Common myeloid progenitor, CD34-positive (primary cell): ENCODE results near the gene MICOS13.

Experiments used
- CTCF ChIA-PET: fragments of 350-600 bp; sonication (Branson Sonifier 250); formaldehyde crosslinking; loops from one replicate; lab custom pipeline; 2021; ENCODE audit warnings: antibody characterized with exemption; lab: Charles Lee
- POLR2A ChIA-PET: fragments of 350-600 bp; sonication (Branson Sonifier 250); formaldehyde crosslinking; loops from one replicate; lab custom pipeline; 2021; ENCODE audit warnings: antibody characterized with exemption; lab: Charles Lee
- DNase-seq, 3 donors: peaks; one replicate each; pipeline versions ENCODE4 v3.0.0 to v3.0.0-alpha.2; 2013
- H3K27ac ChIP-seq, 2 experiments: 1 replicate in 1 of 2; 2 replicates in 1 of 2; pipeline ENCODE4 v1.7.0; 2013; ENCODE audit warnings: inconsistent platforms in 2 of 2, low read length in 2 of 2, mild to moderate bottlenecking in 2 of 2, low read depth in 1 of 2, moderate library complexity in 1 of 2; ENCODE audit not compliant: severe bottlenecking in 2 of 2, insufficient read depth in 1 of 2, poor library complexity in 1 of 2
- H3K27me3 ChIP-seq, 5 experiments: replicated peaks in 2 of 5; 1 replicate in 3 of 5; 2 replicates in 2 of 5; pipeline versions ENCODE4 v1.6.1 to v1.7.0; 2013; ENCODE audit warnings: low read length in 4 of 5, mild to moderate bottlenecking in 2 of 5, moderate library complexity in 2 of 5, inconsistent platforms in 1 of 5; ENCODE audit not compliant: insufficient read depth in 5 of 5, control insufficient read depth in 4 of 5
- H3K36me3 ChIP-seq, 4 experiments: 1 replicate in 2 of 4; 2 replicates in 2 of 4; pipeline versions ENCODE4 v1.6.1 to v1.7.0; 2013; ENCODE audit warnings: low read length in 3 of 4, control low read depth in 1 of 4, mild to moderate bottlenecking in 1 of 4; ENCODE audit not compliant: control insufficient read depth in 4 of 4, insufficient read depth in 4 of 4
- H3K4me1 ChIP-seq, 4 experiments: 1 replicate in 3 of 4; 2 replicates in 1 of 4; pipeline versions ENCODE4 v1.6.1 to v1.7.1; 2013; ENCODE audit warnings: low read length in 3 of 4, mild to moderate bottlenecking in 3 of 4, control low read depth in 1 of 4, inconsistent platforms in 1 of 4, moderate library complexity in 1 of 4; ENCODE audit not compliant: control insufficient read depth in 4 of 4, insufficient read depth in 4 of 4; ENCODE audit errors: control extremely low read depth in 1 of 4
- H3K4me3 ChIP-seq, 7 experiments: 1 replicate in 4 of 7; 2 replicates in 3 of 7; pipeline versions ENCODE4 v1.5.1 to v1.7.0; 2013; ENCODE audit warnings: mild to moderate bottlenecking in 7 of 7, low read length in 6 of 7, moderate library complexity in 6 of 7, inconsistent platforms in 2 of 7, low read depth in 2 of 7, control low read depth in 1 of 7; ENCODE audit not compliant: insufficient read depth in 4 of 7, control insufficient read depth in 1 of 7; ENCODE audit errors: extremely low read depth in 1 of 7
- H3K9me3 ChIP-seq, 5 experiments: 1 replicate in 4 of 5; 2 replicates in 1 of 5; pipeline versions ENCODE4 v1.6.1 to v1.7.1; 2013; ENCODE audit warnings: low read length in 4 of 5, mild to moderate bottlenecking in 2 of 5, inconsistent platforms in 1 of 5, low read depth in 1 of 5, moderate library complexity in 1 of 5; ENCODE audit not compliant: control insufficient read depth in 4 of 5, insufficient read depth in 2 of 5; ENCODE audit errors: control extremely low read depth in 1 of 5
- WGBS: methylation state at CpG from one replicate; pipeline ENCODE4 v1.1.5; 2013; ENCODE audit not compliant: insufficient coverage; 5-methylcytosine and 5-hydroxymethylcytosine counted together

MICOS13 gene

GRCh38 chr19:5631567-5632240, 48.6 kb downstream of the MICOS13 start:
- no peaks in the 10 kb centered on the region for H3K9me3 ChIP-seq
- ChIA-PET POLR2A (no interaction called here), CTCF (no interaction called here)
- DNase-seq, result no peak
- peaks cover 16 to 29% (median 26%) of the 10 kb centered on the region in 4 experiments for H3K4me1 ChIP-seq
- no peaks in the 10 kb centered on the region for H3K27me3 ChIP-seq
- peaks cover 4 to 73% (median 33%) of the 10 kb centered on the region in 4 experiments for H3K36me3 ChIP-seq
- 97% methylated on average over 5 of the region's 9 CpGs for WGBS
- H3K4me3 ChIP-seq, result no peak overlapping the region
- peak overlapping the region in 1 of 2 experiments; percentile 27 for H3K27ac ChIP-seq

- peaks cover 6 to 75% (median 41%) of the 10 kb centered on the region in 4 experiments for H3K36me3 ChIP-seq
- H3K27me3 ChIP-seq, result no peaks in the 10 kb centered on the region
- peak; percentile 50 to 84 (median 83) for DNase-seq
- no peaks in the 10 kb centered on the region for H3K9me3 ChIP-seq
- CTCF ChIA-PET, result interaction anchor here (1.3 kb wide), 1 partner anchor 11 kb away, joined by 4 read pairs; no protein-coding TSS in a partner anchor
- peak overlapping the region in 1 of 2 experiments; percentile 65 for H3K27ac ChIP-seq
- peaks cover 22 to 53% (median 49%) of the 10 kb centered on the region in 4 experiments for H3K4me1 ChIP-seq
- POLR2A ChIA-PET, result no interaction called here
- H3K4me3 ChIP-seq, result peak overlapping the region in 2 of 7 experiments; percentile 12 to 30
- WGBS, result 50% methylated on average over 5 of the region's 9 CpGs
Measured at GRCh38 chr19:5628919-5629481, 51.3 kb downstream of the MICOS13 start.

- Histone ChIP-seq H3K36me3 (peaks cover 6 to 71% (median 40%) of the 10 kb centered on the region in 4 experiments), H3K27ac (peak overlapping the region in 1 of 2 experiments; percentile 65), H3K9me3 (no peaks in the 10 kb centered on the region), H3K27me3 (no peaks in the 10 kb centered on the region), H3K4me1 (peaks cover 22 to 57% (median 51%) of the 10 kb centered on the region in 4 experiments), H3K4me3 (peak overlapping the region in 2 of 7 experiments; percentile 12 to 30)
- WGBS, result 100% methylated on average over 1 of the region's 1 CpG
- ChIA-PET POLR2A (no interaction called here), CTCF (no interaction called here)
- DNase-seq, result peak in 2 of 3 donors; percentile 24 to 32
Measured at GRCh38 chr19:5628461-5628860, 51.9 kb downstream of the MICOS13 start.
